Endothelial cell of umbilical vein (primary cell): ENCODE measurements around the gene TRIM17. TPM values are rescaled to one million over a fixed set of nuclear protein-coding genes. Genes with fewer than 3 reads are reported as not detected.

Source experiments
- BruUV-seq: library from RNA; stranded (reverse); fragments of 400-500 nt; replicated peaks from 2 replicates; lab custom pipeline; 2021; lab: Mats Ljungman, UMichigan
- CTCF ChIA-PET: fragments of 300-600, 350-600 bp; sonication (Branson Sonifier 250); formaldehyde crosslinking; loops from one replicate; lab custom pipeline; 2021; ENCODE audit warnings: antibody characterized with exemption, inconsistent platforms; lab: Charles Lee
- POLR2A ChIA-PET: fragments of 300-600, 350-600 bp; sonication (Branson Sonifier 250); formaldehyde crosslinking; loops from one replicate; lab custom pipeline; 2021; ENCODE audit warnings: antibody characterized with exemption, inconsistent platforms; lab: Charles Lee
- DNase-seq: peaks from one replicate; pipeline ENCODE4 v3.0.0-alpha.2; 2011; ENCODE audit warnings: low read depth, low spot score
- FAIRE-seq: peaks from 2 replicates; lab custom pipeline; 2011; peaks lifted over from hg19 to GRCh38; lab: Jason Lieb, UNC
- H2AFZ ChIP-seq: 2 replicates; pipeline ENCODE4 v1.6.0; 2012; ENCODE audit warnings: low read depth, low read length, control low read depth, inconsistent platforms
- H3K27ac ChIP-seq: 2 replicates; pipeline ENCODE4 v1.5.1; 2011; ENCODE audit warnings: low read depth, mild to moderate bottlenecking, control low read depth, low read length, moderate library complexity; ENCODE audit not compliant: insufficient read depth
- H3K27me3 ChIP-seq, 2 experiments: 2 replicates each; pipeline versions ENCODE4 v1.6.0 to v1.6.1; 2011; ENCODE audit warnings: low read length in 2 of 2, mixed read lengths in 1 of 2; ENCODE audit not compliant: control insufficient read depth in 2 of 2, insufficient read depth in 2 of 2
- H3K36me3 ChIP-seq, 2 experiments: 2 replicates in 1 of 2; 3 replicates in 1 of 2; pipeline ENCODE4 v1.5.1; 2011; ENCODE audit warnings: low read length in 2 of 2, mild to moderate bottlenecking in 1 of 2, moderate library complexity in 1 of 2; ENCODE audit not compliant: control insufficient read depth in 2 of 2, insufficient read depth in 2 of 2; ENCODE audit errors: extremely low read depth in 1 of 2
- H3K4me1 ChIP-seq: 3 replicates; pipeline ENCODE4 v1.5.1; 2011; ENCODE audit warnings: mild to moderate bottlenecking, low read length; ENCODE audit not compliant: control insufficient read depth, insufficient read depth; ENCODE audit errors: extremely low read depth
- H3K4me2 ChIP-seq: 2 replicates; pipeline ENCODE4 v1.6.1; 2011; ENCODE audit warnings: low read length, control low read depth, mixed read lengths; ENCODE audit not compliant: insufficient read depth
- H3K4me3 ChIP-seq, 3 experiments: fragments of 200-600 bp in 1 of 3; sonication (generic), shearing (Covaris generic) in 1 of 3; replicated peaks in 1 of 3; 2 replicates each; pipeline ENCODE4 v1.5.1; 2011 to 2016; ENCODE audit warnings: control low read depth in 3 of 3, low read length in 3 of 3, mild to moderate bottlenecking in 2 of 3, inconsistent platforms in 1 of 3, low read depth in 1 of 3, moderate library complexity in 1 of 3; ENCODE audit not compliant: insufficient read depth in 1 of 3
- H3K79me2 ChIP-seq: 2 replicates; pipeline ENCODE4 v1.6.0; 2012; ENCODE audit warnings: low read length, inconsistent platforms; ENCODE audit not compliant: control insufficient read depth, insufficient read depth
- H3K9ac ChIP-seq: replicated peaks from 2 replicates; pipeline ENCODE3; 2011; ENCODE audit warnings: low read length, control low read depth; ENCODE audit not compliant: insufficient read depth; ENCODE audit errors: extremely low read depth
- H3K9me1 ChIP-seq: replicated peaks from 3 replicates; pipeline ENCODE4 v1.6.0; 2011; ENCODE audit warnings: mild to moderate bottlenecking, low read length; ENCODE audit not compliant: control insufficient read depth, insufficient read depth; ENCODE audit errors: extremely low read depth
- H3K9me3 ChIP-seq: replicated peaks from 2 replicates; pipeline ENCODE4 v1.5.1; 2012; ENCODE audit warnings: low read length, inconsistent platforms; ENCODE audit not compliant: control insufficient read depth, insufficient read depth
- H4K20me1 ChIP-seq: replicated peaks from 2 replicates; pipeline ENCODE3; 2011; ENCODE audit warnings: mild to moderate bottlenecking, low read length; ENCODE audit not compliant: control insufficient read depth, insufficient read depth; ENCODE audit errors: extremely low read depth
- CTCF ChIP-seq, 2 donors: IDR thresholded peaks; 1 replicate in 1 of 2; 2 replicates in 1 of 2; pipeline ENCODE4 v1.5.1; 2011; ENCODE audit warnings: low read length in 2 of 2, mild to moderate bottlenecking in 2 of 2, moderate library complexity in 2 of 2, control low read depth in 1 of 2, inconsistent platforms in 1 of 2, low read depth in 1 of 2; ENCODE audit not compliant: insufficient read depth in 1 of 2; ENCODE audit errors: extremely low read depth in 1 of 2
- JUN ChIP-seq: IDR thresholded peaks from 2 replicates; pipeline ENCODE4 v1.6.1; 2011; ENCODE audit warnings: borderline replicate concordance, low read depth; ENCODE audit not compliant: insufficient read length, insufficient read depth
- MYC ChIP-seq: IDR thresholded peaks from one replicate; pipeline ENCODE4 v1.6.1; 2011; ENCODE audit warnings: mild to moderate bottlenecking, low read depth, low read length
- POLR2AphosphoS5 ChIP-seq: IDR thresholded peaks from 2 replicates; pipeline ENCODE4 v1.6.1; 2012; ENCODE audit warnings: low read depth, mild to moderate bottlenecking, control low read depth, low read length, moderate library complexity; ENCODE audit not compliant: insufficient read depth
- dilution Hi-C: fragments of 300-500 bp; cut with MboI; formaldehyde crosslinking; loops from one replicate; pipeline ENCODE4 v1.15.0; 2019; ENCODE audit warnings: low sequenced_read_pairs; ENCODE audit not compliant: extremely low pct_ligation_motif_present
- intact Hi-C: fragments of 100-400 bp; cut with micrococcal nuclease; formaldehyde crosslinking; loops from one replicate; pipeline ENCODE4 v1.10.0; 2022
- polyA plus RNA-seq, 4 experiments: library from polyadenylated mRNA; depleted of rRNA in 3 of 4; stranded (reverse) in 3 of 4; unstranded in 1 of 4; fragments of >200 nt; gene quantifications; 2 replicates each; pipeline versions ENCODE4 v1.2.1 to v1.2.3, GENCODE V29; 2011 to 2012; ENCODE audit warnings: missing spikeins in 1 of 4
- total RNA-seq: library from RNA; stranded (reverse); gene quantifications from 2 replicates; pipeline ENCODE4 v1.2.3, GENCODE V29; 2021

The TRIM17 gene
- total and polyA plus RNA-seq, 2 donors (not counting 3 experiments of a cell fraction or from before 2014, with no cell fraction given): not detected

- TF ChIP-seq POLR2AphosphoS5 (no peak), JUN (no peak), CTCF (IDR thresholded peaks at IDR 0.05; ENCODE audit: extremely low read depth in 1 of 2, insufficient read depth in 1 of 2, low read depth in 1 of 2, low read length in 2 of 2) (no peak), MYC (no peak)
- H3K9me3 ChIP-seq: no peaks in the 10 kb centered on the region
- H3K79me2 ChIP-seq: no peaks in the 10 kb centered on the region
- H3K36me3 ChIP-seq: no peaks in the 10 kb centered on the region
- no peak overlapping the region for H3K27ac ChIP-seq
- CTCF ChIA-PET: no interaction called here
- POLR2A ChIA-PET: no interaction called here
- no peak overlapping the region for H2AFZ ChIP-seq
- BruUV-seq: no TSS peak
- H3K4me3 ChIP-seq: no peak overlapping the region
- no peak for FAIRE-seq
- no peak overlapping the region for H3K9ac ChIP-seq
- peaks cover 29 to 32% of the 10 kb centered on the region in 2 experiments for H3K27me3 ChIP-seq
- dilution Hi-C loops (no loop called here), intact Hi-C loops (no loop called here)
- no peaks in the 10 kb centered on the region for H3K4me1 ChIP-seq
- DNase-seq: no peak
- no peaks in the 10 kb centered on the region for H3K9me1 ChIP-seq
- no peak overlapping the region for H3K4me2 ChIP-seq
- no peaks in the 10 kb centered on the region for H4K20me1 ChIP-seq
Measured at GRCh38 chr1:228413241-228414010, 3.2 kb downstream of the TRIM17 start.
